Measurements from ENCODE around the gene MYADM. TPM values are rescaled to one million over a fixed set of nuclear protein-coding genes. Genes with fewer than 3 reads are reported as not detected.
A peak's percentile ranks its signal among the peaks of the same experiment; 100 is the strongest.

MYADM gene
- total and polyA plus RNA-seq, 2 of the 13 experiments (the other 11 are each of a cell fraction or from before 2014, with no cell fraction given) = 19.9 to 38.1 TPM

GRCh38 chr19:53865918-53866864 lies 1.5 kb upstream of the MYADM start (continued):
- peak; percentile 79 for TF ChIP-seq UBTF (CRISPR knock-in tag; IDR thresholded peaks at IDR 0.05)
- TF ChIP-seq RXRB (CRISPR knock-in tag; IDR thresholded peaks at IDR 0.05; ENCODE audit: borderline replicate concordance) = peak; percentile 34; the same call in 1 of the 2 replicates
- TF ChIP-seq ATF1 (CRISPR knock-in tag; IDR thresholded peaks at IDR 0.05) = no peak
- TF ChIP-seq ZNF451 (CRISPR knock-in tag; IDR thresholded peaks at IDR 0.05) = 0 out of 2 replicates have a peak, but pooled peaks have one; percentile 5
- no peak for TF ChIP-seq SMYD3 (CRISPR knock-in tag; IDR thresholded peaks at IDR 0.05)
- TF ChIP-seq ZBTB46 (CRISPR knock-in tag; IDR thresholded peaks at IDR 0.05; ENCODE audit: borderline replicate concordance) = no peak
- peak; percentile 22; the same call in 1 of the 2 replicates for TF ChIP-seq SOX13 (IDR thresholded peaks at IDR 0.05)
- no peak; a peak in 1 of 4 replicates for TF ChIP-seq SOX13 (CRISPR knock-in tag; conservative IDR thresholded peaks at IDR 0.05 in 1 of 2, IDR thresholded peaks at IDR 0.05 in 1 of 2)
- TF ChIP-seq FOXA3 (CRISPR knock-in tag; IDR thresholded peaks at IDR 0.05) = peak; percentile 12; the same call in 1 of the 2 replicates
- TF ChIP-seq DMTF1 (CRISPR knock-in tag; IDR thresholded peaks at IDR 0.05) = no peak
- peak; percentile 56; the same call in 1 of the 2 replicates for TF ChIP-seq LBX2 (CRISPR knock-in tag; IDR thresholded peaks at IDR 0.05; ENCODE audit: borderline replicate concordance)
- TF ChIP-seq PTBP1 (IDR thresholded peaks at IDR 0.05; ENCODE audit: low read depth, low read length, poor library complexity, severe bottlenecking) = peak; percentile 24
- no peak for TF ChIP-seq ZBTB25 (CRISPR knock-in tag; IDR thresholded peaks at IDR 0.05)
- TF ChIP-seq ARHGAP35 (CRISPR knock-in tag; IDR thresholded peaks at IDR 0.05; ENCODE audit: borderline replicate concordance) = no peak
- TF ChIP-seq ZNF766 (CRISPR knock-in tag; IDR thresholded peaks at IDR 0.05; ENCODE audit: borderline replicate concordance) = peak; percentile 24; the same call in 1 of the 2 replicates
- peak; percentile 67 for TF ChIP-seq ZSCAN25 (CRISPR knock-in tag; IDR thresholded peaks at IDR 0.05)
- no peak; the same call in 1 of the 2 replicates for TF ChIP-seq MAX (IDR thresholded peaks at IDR 0.05)
- no peak for TF ChIP-seq YEATS4 (CRISPR knock-in tag; IDR thresholded peaks at IDR 0.05; ENCODE audit: borderline replicate concordance)
- TF ChIP-seq PITX1 (CRISPR knock-in tag; IDR thresholded peaks at IDR 0.05) = 0 out of 2 replicates have a peak, but pooled peaks have one; percentile 10

Data from HepG2 (cell line).